ENCODE data around the gene FAM120B. TPM values are rescaled to one million over a fixed set of nuclear protein-coding genes. Genes with fewer than 3 reads are reported as not detected.
A peak's percentile ranks its signal among the peaks of the same experiment; 100 is the strongest.

Gene FAM120B
- total RNA-seq, 4 donors from 2014 or later, result 10.7 to 17.0 (median 13.5) TPM

DNA sequence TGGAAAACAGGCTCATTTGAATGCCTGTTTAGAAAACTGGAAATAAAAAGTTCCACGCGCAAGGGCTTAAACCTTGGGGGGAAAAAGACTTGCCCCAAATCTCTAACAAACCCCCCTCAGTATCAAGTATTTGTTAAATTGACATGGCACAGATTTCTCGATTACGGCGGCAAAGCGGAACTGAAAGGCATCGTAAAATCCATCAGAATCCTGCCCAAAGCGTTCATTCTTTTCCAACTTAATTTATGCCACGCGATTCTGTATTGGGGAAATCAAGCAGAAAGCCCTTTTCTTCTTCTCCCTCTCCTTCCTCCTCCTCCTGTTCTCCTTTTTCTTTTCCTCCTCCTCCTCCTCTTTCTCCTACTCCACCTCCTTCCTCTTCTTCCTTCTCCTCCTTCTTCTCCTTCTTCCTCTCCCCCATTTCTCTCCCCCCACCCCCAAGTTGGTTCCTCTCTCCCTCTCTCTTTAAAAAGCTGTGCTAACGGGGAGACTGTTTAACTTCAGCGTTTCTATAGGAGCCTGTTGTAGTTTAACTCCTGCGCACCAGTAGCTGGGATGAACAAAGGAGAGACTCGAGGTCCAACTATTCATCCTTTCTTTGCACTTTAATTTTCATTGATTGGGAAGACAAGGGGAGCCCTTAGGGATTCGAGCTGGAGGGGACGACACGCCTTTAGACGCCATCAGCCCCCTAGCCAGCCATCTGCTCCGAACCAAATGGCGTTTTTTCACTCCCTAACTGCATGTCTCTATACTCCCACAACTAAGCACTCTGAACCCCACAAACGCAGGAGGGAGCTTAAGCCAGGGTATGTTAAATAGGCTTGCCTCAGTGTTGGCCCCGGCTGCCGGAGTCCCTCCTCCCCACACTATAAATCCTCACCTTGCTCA lies 13.0 kb upstream of the FAM120B start:
- Histone ChIP-seq H3K27me3 (peaks cover 63 to 83% (median 70%) of the 10 kb centered on the region in 3 donors), H3K36me3 (no peaks in the 10 kb centered on the region), H3K9me3 (no peaks in the 10 kb centered on the region), H3K27ac (no peak overlapping the region), H3K4me3 (no peak overlapping the region), H3K4me1 (peaks cover 16 to 33% of the 10 kb centered on the region in 2 donors)
- no peak for ATAC-seq
- in situ Hi-C loops (cut with MboI; ENCODE audit: low sequenced_read_pairs in 4 of 4) (loop anchor here (10.0 to 25.0 kb wide), 3 partner anchors 256 to 459 kb away; no protein-coding TSS in a partner anchor), intact Hi-C loops (cut with DNase I; ENCODE audit: low total_unique reads) (loop anchor here (5.0 kb wide), 1 partner anchor 331 kb away; no protein-coding TSS in a partner anchor)
- TF ChIP-seq POLR2A (IDR thresholded peaks at IDR 0.05), result no peak
- TF ChIP-seq, protein P1, sequence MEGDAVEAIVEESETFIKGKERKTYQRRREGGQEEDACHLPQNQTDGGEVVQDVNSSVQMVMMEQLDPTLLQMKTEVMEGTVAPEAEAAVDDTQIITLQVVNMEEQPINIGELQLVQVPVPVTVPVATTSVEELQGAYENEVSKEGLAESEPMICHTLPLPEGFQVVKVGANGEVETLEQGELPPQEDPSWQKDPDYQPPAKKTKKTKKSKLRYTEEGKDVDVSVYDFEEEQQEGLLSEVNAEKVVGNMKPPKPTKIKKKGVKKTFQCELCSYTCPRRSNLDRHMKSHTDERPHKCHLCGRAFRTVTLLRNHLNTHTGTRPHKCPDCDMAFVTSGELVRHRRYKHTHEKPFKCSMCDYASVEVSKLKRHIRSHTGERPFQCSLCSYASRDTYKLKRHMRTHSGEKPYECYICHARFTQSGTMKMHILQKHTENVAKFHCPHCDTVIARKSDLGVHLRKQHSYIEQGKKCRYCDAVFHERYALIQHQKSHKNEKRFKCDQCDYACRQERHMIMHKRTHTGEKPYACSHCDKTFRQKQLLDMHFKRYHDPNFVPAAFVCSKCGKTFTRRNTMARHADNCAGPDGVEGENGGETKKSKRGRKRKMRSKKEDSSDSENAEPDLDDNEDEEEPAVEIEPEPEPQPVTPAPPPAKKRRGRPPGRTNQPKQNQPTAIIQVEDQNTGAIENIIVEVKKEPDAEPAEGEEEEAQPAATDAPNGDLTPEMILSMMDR (IDR thresholded peaks at IDR 0.05 in 4 of 5, conservative IDR thresholded peaks at IDR 0.05 in 1 of 5), result no peak
- no peak for DNase-seq

DNA sequence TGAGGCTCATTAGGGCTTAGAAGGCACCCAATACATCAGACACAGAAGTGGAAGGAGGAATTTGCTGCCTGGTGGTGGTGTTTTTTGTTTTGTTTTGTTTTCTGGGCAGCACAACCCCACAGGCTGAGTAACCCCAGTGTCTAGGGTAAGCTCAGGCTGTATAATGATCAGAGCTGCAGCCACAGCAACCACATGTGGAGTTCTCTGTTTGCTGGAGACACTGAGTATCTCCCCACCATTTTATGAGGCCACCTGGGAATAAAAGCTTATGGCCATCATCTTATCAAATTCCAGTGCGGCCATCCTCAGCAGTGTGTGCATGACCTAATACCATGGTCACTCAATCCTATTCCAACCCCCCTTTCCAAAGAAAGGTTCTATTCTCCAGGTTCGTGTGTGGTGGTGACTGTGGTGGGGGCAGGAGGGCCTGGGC lies 12.2 kb upstream of the FAM120B start:
- Histone ChIP-seq H3K27me3 (peaks cover 63 to 78% (median 64%) of the 10 kb centered on the region in 3 donors), H3K4me1 (peaks cover 16 to 30% of the 10 kb centered on the region in 2 donors), H3K9me3 (no peaks in the 10 kb centered on the region), H3K27ac (no peak overlapping the region), H3K4me3 (no peak overlapping the region), H3K36me3 (no peaks in the 10 kb centered on the region)
- DNase-seq (no peak), ATAC-seq (no peak)
- intact Hi-C loops (cut with DNase I; ENCODE audit: low total_unique reads) (loop anchor here (5.0 kb wide), 1 partner anchor 332 kb away; no protein-coding TSS in a partner anchor), in situ Hi-C loops (cut with MboI; ENCODE audit: low sequenced_read_pairs in 4 of 4) (loop anchor here (10.0 to 25.0 kb wide), 3 partner anchors 257 to 460 kb away; no protein-coding TSS in a partner anchor)
- TF ChIP-seq POLR2A (IDR thresholded peaks at IDR 0.05), result no peak
- TF ChIP-seq, protein P1 (IDR thresholded peaks at IDR 0.05 in 4 of 5, conservative IDR thresholded peaks at IDR 0.05 in 1 of 5), result no peak

DNA sequence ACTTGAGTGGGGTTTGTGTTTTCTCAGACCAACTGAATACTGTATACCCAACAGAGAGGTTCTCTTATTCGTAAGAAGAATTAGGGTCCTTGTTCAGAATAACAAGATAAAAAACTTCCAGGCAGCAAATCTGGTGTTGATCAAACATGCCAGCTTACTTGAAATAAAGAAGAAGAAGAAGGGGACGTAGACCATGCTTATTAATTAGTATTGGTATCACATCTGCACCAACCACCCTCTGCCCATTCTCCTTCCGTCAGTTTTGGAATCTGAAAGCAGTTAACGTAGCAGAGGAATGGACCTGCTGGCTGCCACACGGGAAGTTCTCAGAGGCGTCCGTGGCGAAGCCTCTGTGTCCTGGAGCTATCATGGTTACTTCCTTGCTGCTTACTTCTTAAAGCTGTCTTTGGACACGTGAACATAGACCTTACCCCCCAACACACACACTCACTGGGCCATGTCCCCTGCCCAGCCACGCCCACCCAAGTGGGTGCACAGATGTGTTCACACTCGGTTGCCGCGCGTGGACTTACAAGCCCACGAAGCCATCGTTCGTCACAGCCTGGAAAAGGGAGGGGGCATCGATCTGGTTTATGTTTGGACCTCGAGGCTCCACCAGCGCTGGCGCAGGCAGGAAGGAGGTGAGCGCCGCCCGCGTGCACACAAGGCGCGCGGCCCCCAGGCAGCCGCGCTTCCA lies 11.6 kb upstream of the FAM120B start:
- TF ChIP-seq, protein P1 (IDR thresholded peaks at IDR 0.05 in 4 of 5, conservative IDR thresholded peaks at IDR 0.05 in 1 of 5), result no peak
- no peak for TF ChIP-seq POLR2A (IDR thresholded peaks at IDR 0.05)
- H3K27me3 ChIP-seq, result peaks cover 63 to 74% (median 64%) of the 10 kb centered on the region in 3 donors
- intact Hi-C loops (cut with DNase I; ENCODE audit: low total_unique reads) (loop anchor here (5.0 kb wide), 1 partner anchor 333 kb away; no protein-coding TSS in a partner anchor), in situ Hi-C loops (cut with MboI; ENCODE audit: low sequenced_read_pairs in 4 of 4) (loop anchor here (10.0 to 25.0 kb wide), 3 partner anchors 258 to 460 kb away; no protein-coding TSS in a partner anchor)
- no peaks in the 10 kb centered on the region for H3K36me3 ChIP-seq
- ATAC-seq, result no peak
- no peak overlapping the region for H3K27ac ChIP-seq
- no peak for DNase-seq
- no peaks in the 10 kb centered on the region for H3K9me3 ChIP-seq
- H3K4me1 ChIP-seq, result peaks cover 16 to 30% of the 10 kb centered on the region in 2 donors
- H3K4me3 ChIP-seq, result peak overlapping the region; percentile 51 to 77 (median 62)

DNA sequence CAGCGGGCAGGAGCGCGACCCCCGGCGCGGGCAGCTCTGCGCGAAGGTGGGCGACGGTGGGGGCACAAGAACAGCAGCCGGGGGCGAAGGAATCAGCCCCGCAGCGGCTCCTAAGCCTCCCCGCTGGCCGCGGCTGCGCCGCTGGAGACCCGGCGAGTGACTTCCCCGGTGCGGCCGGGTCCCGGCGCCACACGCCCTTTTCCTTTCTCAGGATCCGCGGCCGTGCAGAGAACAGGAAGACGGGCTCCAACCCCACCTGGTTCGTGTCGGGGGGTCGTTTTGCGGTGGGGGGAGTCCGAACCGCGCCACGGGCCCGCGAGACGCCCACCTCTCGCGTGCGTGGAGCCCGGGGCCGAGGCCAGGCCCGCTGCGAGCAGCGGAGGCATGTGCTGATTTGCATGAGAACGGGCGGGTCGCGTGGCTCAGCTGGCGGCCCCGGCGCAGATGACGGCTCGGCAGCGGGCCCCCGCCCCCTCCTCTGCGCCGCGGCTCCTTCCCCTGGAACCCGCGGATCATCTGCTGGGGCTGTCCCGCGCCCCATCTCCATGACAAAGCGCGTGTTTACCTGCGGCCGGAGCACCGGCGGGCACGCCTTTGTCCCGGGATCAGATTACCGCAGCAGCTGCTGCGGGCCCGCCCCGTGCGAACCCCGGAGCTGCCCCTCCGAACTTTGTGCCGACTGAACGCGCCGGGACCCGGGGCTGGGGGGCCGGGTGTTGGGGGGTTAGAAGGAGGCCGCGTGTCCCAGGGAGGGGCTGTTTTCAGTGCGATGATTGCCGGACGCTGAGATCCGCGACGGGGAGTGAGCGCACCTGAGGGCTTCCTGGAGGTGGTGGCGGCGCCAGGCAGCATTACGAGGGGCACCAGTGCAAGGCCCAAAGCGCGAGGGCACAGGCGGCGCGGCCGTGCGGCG lies 10.8 kb upstream of the FAM120B start:
- TF ChIP-seq, protein P1 (IDR thresholded peaks at IDR 0.05 in 4 of 5, conservative IDR thresholded peaks at IDR 0.05 in 1 of 5), result no peak
- TF ChIP-seq POLR2A (IDR thresholded peaks at IDR 0.05), result peak in 1 of 2 donors; percentile 20

More for the DNA sequence above, 10.8 kb upstream of the FAM120B start:
- Histone ChIP-seq H3K4me1 (peaks cover 16 to 30% of the 10 kb centered on the region in 2 donors), H3K27ac (no peak overlapping the region), H3K4me3 (peak overlapping the region; percentile 51 to 77 (median 62)), H3K9me3 (no peaks in the 10 kb centered on the region), H3K27me3 (peaks cover 60 to 66% (median 64%) of the 10 kb centered on the region in 3 donors), H3K36me3 (no peaks in the 10 kb centered on the region)
- in situ Hi-C loops (cut with MboI; ENCODE audit: low sequenced_read_pairs in 4 of 4), result loop anchor here (10.0 to 25.0 kb wide), 3 partner anchors 258 to 461 kb away; no protein-coding TSS in a partner anchor
- intact Hi-C loops (cut with DNase I; ENCODE audit: low total_unique reads), result no loop called here
- DNase-seq (no peak), ATAC-seq (peak; percentile 17 to 26)

All from gastrocnemius medialis (tissue), 4 donors.